Upper lobe of right lung (tissue), 1 donor: ENCODE data around the gene DNAJB1. TPM values are rescaled to one million over a fixed set of nuclear protein-coding genes. Genes with fewer than 3 reads are reported as not detected.
"Not testable (repeated sequence)": the region's sequence is repeated elsewhere in the genome, so short reads cannot be mapped to it uniquely, and the experiment has no call there.

ENCODE experiments used
- ATAC-seq: fragments of 200-7000 bp; cut with Tn5 transposase; one replicate; pipeline ENCODE4 v1.9.1; 2020; ENCODE audit warnings: mild to moderate bottlenecking, moderate library complexity
- DNase-seq: peaks from one replicate; pipeline ENCODE4 v3.0.0-alpha.2; 2020
- H3K27ac ChIP-seq: fragments of 200-600 bp; one replicate; pipeline ENCODE4 v1.8.0; 2022
- H3K27me3 ChIP-seq: fragments of 200-600 bp; one replicate; pipeline ENCODE4 v1.8.0; 2022; ENCODE audit warnings: mild to moderate bottlenecking
- H3K36me3 ChIP-seq: fragments of 200-600 bp; one replicate; pipeline ENCODE4 v1.8.0; 2022
- H3K4me1 ChIP-seq: fragments of 200-600 bp; one replicate; pipeline ENCODE4 v1.8.0; 2022
- H3K4me3 ChIP-seq: fragments of 200-600 bp; one replicate; pipeline ENCODE4 v1.8.0; 2022; ENCODE audit warnings: mild to moderate bottlenecking
- H3K9me3 ChIP-seq: fragments of 200-600 bp; one replicate; pipeline ENCODE4 v1.8.0; 2022
- CTCF ChIP-seq: fragments of 200-600 bp; IDR thresholded peaks from one replicate; pipeline ENCODE4 v1.8.0; 2022; ENCODE audit warnings: antibody characterized with exemption
- intact Hi-C: fragments of 100-400 bp; cut with DNase I; formaldehyde crosslinking; loops from one replicate; pipeline ENCODE4 v1.11.0; 2022
- total RNA-seq: library from RNA; stranded (reverse); fragmentation: NEBNext Ultra II Directional; extraction: Animal tissue kit (Norgen Biotek cat#: 25700); gene quantifications from one replicate; pipeline ENCODE4 v1.2.1, GENCODE V29; 2021
- donor health status: DM: no; HTN: yes; CAD: no; lungs with severe emphysema.

The DNAJB1 gene
- total RNA-seq, 1 donor from 2014 or later: 99.7 TPM

- DNase-seq (peak; percentile 90), ATAC-seq (peak; percentile 84)
- no peaks in the 10 kb centered on the region for H3K36me3 ChIP-seq
- intact Hi-C loops: no loop called here
- peaks cover 26% of the 10 kb centered on the region for H3K4me1 ChIP-seq
- H3K27ac ChIP-seq: peak overlapping the region; percentile 80
- H3K4me3 ChIP-seq: no peak overlapping the region
- no peaks in the 10 kb centered on the region for H3K27me3 ChIP-seq
- TF ChIP-seq CTCF: peak; percentile 71
- no peaks in the 10 kb centered on the region for H3K9me3 ChIP-seq
Measured at GRCh38 chr19:14505488-14506239, 12.5 kb downstream of the DNAJB1 start.

GRCh38 chr19:14504575-14504974 lies 13.6 kb downstream of the DNAJB1 start:
- H3K27ac ChIP-seq, DNase-seq, H3K36me3 ChIP-seq, H3K9me3 ChIP-seq, H3K4me3 ChIP-seq, intact Hi-C loops, ATAC-seq, H3K27me3 ChIP-seq: not testable (repeated sequence)
- peaks cover 22% of the 10 kb centered on the region for H3K4me1 ChIP-seq

GRCh38 chr19:14503285-14503684 lies 14.9 kb downstream of the DNAJB1 start:
- no peaks in the 10 kb centered on the region for H3K9me3 ChIP-seq
- no peaks in the 10 kb centered on the region for H3K36me3 ChIP-seq
- H3K27ac ChIP-seq: no peak overlapping the region
- H3K4me1 ChIP-seq: peaks cover 17% of the 10 kb centered on the region
- DNase-seq: no peak
- no peak overlapping the region for H3K4me3 ChIP-seq
- ATAC-seq: no peak
- TF ChIP-seq CTCF: no peak
- H3K27me3 ChIP-seq: no peaks in the 10 kb centered on the region
- intact Hi-C loops: no loop called here

- Histone ChIP-seq H3K9me3 (no peaks in the 10 kb centered on the region), H3K4me3 (no peak overlapping the region), H3K27ac (no peak overlapping the region), H3K36me3 (no peaks in the 10 kb centered on the region), H3K27me3 (no peaks in the 10 kb centered on the region), H3K4me1 (peaks cover 17% of the 10 kb centered on the region)
- intact Hi-C loops: no loop called here
- TF ChIP-seq CTCF: no peak
- DNase-seq: no peak
- ATAC-seq: peak; percentile 36
Measured at GRCh38 chr19:14502334-14503092, 15.7 kb downstream of the DNAJB1 start.

DNA sequence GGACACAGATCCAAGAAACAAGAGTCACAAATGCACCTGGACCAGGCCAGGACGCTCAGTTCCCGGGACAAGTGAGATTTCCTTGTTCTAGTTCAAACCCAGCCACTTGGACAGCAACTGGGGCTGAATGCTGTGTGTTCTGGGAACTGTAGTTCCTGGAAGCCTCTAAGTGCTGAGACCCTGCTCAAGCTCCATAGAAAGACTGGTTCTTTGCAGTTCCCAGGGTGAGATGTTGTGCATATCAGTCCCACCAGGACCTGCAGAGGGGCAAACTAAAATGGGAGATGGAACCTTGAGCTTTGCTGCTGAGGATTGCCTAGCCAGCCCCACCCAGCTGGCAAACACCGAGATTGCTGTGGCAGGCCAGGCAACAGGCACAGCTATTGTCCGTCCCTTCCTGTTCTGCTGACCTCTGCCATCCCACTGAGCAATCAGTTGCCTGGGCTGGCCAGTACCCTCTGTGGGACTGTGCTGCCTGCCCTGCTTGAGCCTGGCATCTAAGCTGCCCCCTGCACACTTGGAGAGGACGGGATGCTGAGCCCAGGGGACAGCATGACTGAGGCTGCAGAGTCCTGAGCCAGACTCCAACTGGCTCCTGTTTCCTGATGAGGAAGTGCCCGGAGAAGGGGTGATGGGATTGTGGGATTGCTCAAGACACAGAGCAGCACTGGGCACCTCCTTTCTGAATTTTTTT lies 20.8 kb downstream of the DNAJB1 start:
- H3K4me3 ChIP-seq: no peak overlapping the region
- peaks cover 31% of the 10 kb centered on the region for H3K4me1 ChIP-seq
- ATAC-seq (peak; percentile 9), DNase-seq (peak; percentile 71)
- H3K27ac ChIP-seq: peak overlapping the region; percentile 80
- H3K36me3 ChIP-seq: no peaks in the 10 kb centered on the region
- no peaks in the 10 kb centered on the region for H3K27me3 ChIP-seq
- no peaks in the 10 kb centered on the region for H3K9me3 ChIP-seq
- no peak for TF ChIP-seq CTCF
- intact Hi-C loops: no loop called here

GRCh38 chr19:14496834-14497227 lies 21.4 kb downstream of the DNAJB1 start:
- ATAC-seq: no peak
- H3K4me3 ChIP-seq: peak overlapping the region; percentile 91
- H3K27ac ChIP-seq: peak overlapping the region; percentile 80
- H3K9me3 ChIP-seq: no peaks in the 10 kb centered on the region
- DNase-seq: no peak
- no peaks in the 10 kb centered on the region for H3K36me3 ChIP-seq
- no peaks in the 10 kb centered on the region for H3K27me3 ChIP-seq
- intact Hi-C loops: no loop called here
- H3K4me1 ChIP-seq: peaks cover 29% of the 10 kb centered on the region
- no peak for TF ChIP-seq CTCF
